ENCODE data around the gene FGF12. TPM values are rescaled to one million over a fixed set of nuclear protein-coding genes. Genes with fewer than 3 reads are reported as not detected.

The FGF12 gene
- total RNA-seq, 2 donors from 2014 or later: not detected

DNA sequence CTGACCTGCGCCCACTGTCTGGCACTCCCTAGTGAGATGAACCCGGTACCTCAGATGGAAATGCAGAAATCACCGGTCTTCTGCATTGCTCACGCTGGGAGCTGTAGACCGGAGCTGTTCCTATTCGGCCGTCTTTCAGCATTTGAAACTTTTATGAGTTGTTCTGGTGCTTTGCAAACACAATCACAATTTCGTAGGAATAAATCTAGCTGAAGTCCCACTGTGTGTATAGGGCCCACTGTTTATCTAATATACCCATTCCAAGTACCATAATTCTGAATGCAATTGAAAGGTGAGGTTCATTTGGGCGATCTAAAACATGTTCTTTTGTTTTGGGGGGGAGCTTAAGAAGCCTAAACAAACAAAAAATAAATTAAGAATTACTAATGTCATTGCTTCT, 572.1 kb downstream of the FGF12 start:
- peaks cover 2% of the 10 kb centered on the region for H3K36me3 Mint-ChIP-seq
- no peaks in the 10 kb centered on the region for H3K27me3 Mint-ChIP-seq
- no peak overlapping the region for H3K27ac Mint-ChIP-seq
- no peaks in the 10 kb centered on the region for H3K4me1 Mint-ChIP-seq (ENCODE audit: low read depth in 2 of 2)
- DNase-seq (ENCODE audit: low spot score) (no peak), ATAC-seq (no peak)
- H3K4me3 Mint-ChIP-seq: no peak overlapping the region
- peaks cover 18% of the 10 kb centered on the region for H3K9me3 Mint-ChIP-seq

- ATAC-seq (no peak), DNase-seq (ENCODE audit: low spot score) (no peak)
- Mint-ChIP-seq H3K9me3 (peaks cover 7% of the 10 kb centered on the region), H3K4me3 (no peak overlapping the region), H3K27ac (no peak overlapping the region), H3K36me3 (no peaks in the 10 kb centered on the region), H3K27me3 (no peaks in the 10 kb centered on the region), H3K4me1 (ENCODE audit: low read depth in 2 of 2) (no peaks in the 10 kb centered on the region)
These were observed 594.1 kb downstream of the FGF12 start for GRCh38 chr3:192133271-192133670.

- H3K36me3 Mint-ChIP-seq: no peaks in the 10 kb centered on the region
- DNase-seq (ENCODE audit: low spot score): no peak
- no peak overlapping the region for H3K4me3 Mint-ChIP-seq
These were observed 596.7 kb downstream of the FGF12 start for GRCh38 chr3:192130534-192131132.

GRCh38 chr3:192129586-192129985, 597.8 kb downstream of the FGF12 start:
- Mint-ChIP-seq H3K4me1 (ENCODE audit: low read depth in 2 of 2) (no peaks in the 10 kb centered on the region), H3K9me3 (peaks cover 6% of the 10 kb centered on the region), H3K27ac (no peak overlapping the region), H3K4me3 (no peak overlapping the region), H3K27me3 (no peaks in the 10 kb centered on the region), H3K36me3 (no peaks in the 10 kb centered on the region)
- no peak for DNase-seq (ENCODE audit: low spot score)
- no peak for ATAC-seq

More at GRCh38 chr3:192130534-192131132, 596.7 kb downstream of the FGF12 start:
- Mint-ChIP-seq H3K27ac (no peak overlapping the region), H3K4me1 (ENCODE audit: low read depth in 2 of 2) (no peaks in the 10 kb centered on the region), H3K27me3 (no peaks in the 10 kb centered on the region), H3K9me3 (peaks cover 3% of the 10 kb centered on the region)
- ATAC-seq: no peak

- no peaks in the 10 kb centered on the region for H3K36me3 Mint-ChIP-seq
- no peak overlapping the region for H3K4me3 Mint-ChIP-seq
- DNase-seq (ENCODE audit: low spot score) (no peak), ATAC-seq (no peak)
- H3K27me3 Mint-ChIP-seq: no peaks in the 10 kb centered on the region
- no peaks in the 10 kb centered on the region for H3K4me1 Mint-ChIP-seq (ENCODE audit: low read depth in 2 of 2)
- peaks cover 6% of the 10 kb centered on the region for H3K9me3 Mint-ChIP-seq
- H3K27ac Mint-ChIP-seq: no peak overlapping the region
These were observed 598.4 kb downstream of the FGF12 start for GRCh38 chr3:192128922-192129321.

DNA sequence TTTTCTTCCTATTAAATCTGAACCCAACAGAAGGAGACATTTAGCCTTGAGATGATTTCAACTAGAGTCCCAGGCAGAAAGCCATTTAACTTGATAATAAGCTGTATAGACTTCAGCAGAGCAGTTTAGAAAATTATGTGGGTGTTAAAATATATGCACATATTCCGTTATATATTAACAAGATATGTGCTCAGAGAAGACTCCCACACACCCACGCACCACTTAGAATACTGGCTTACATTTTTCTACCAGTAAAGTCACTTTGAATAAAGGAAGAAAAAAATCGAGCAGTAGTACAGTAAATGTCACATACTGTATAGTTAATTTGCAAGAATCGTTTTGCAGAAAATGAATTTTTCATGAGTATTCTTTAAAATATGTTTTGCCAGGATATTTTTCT, 599.3 kb downstream of the FGF12 start:
- no peak overlapping the region for H3K27ac Mint-ChIP-seq
- no peak overlapping the region for H3K4me3 Mint-ChIP-seq
- ATAC-seq (no peak), DNase-seq (ENCODE audit: low spot score) (no peak)
- H3K4me1 Mint-ChIP-seq (ENCODE audit: low read depth in 2 of 2): no peaks in the 10 kb centered on the region
- peaks cover 6% of the 10 kb centered on the region for H3K9me3 Mint-ChIP-seq
- no peaks in the 10 kb centered on the region for H3K27me3 Mint-ChIP-seq
- no peaks in the 10 kb centered on the region for H3K36me3 Mint-ChIP-seq

- Mint-ChIP-seq H3K4me3 (no peak overlapping the region), H3K27ac (no peak overlapping the region), H3K4me1 (ENCODE audit: low read depth in 2 of 2) (no peaks in the 10 kb centered on the region), H3K9me3 (peaks cover 3% of the 10 kb centered on the region), H3K36me3 (no peaks in the 10 kb centered on the region), H3K27me3 (no peaks in the 10 kb centered on the region)
- ATAC-seq (no peak), DNase-seq (ENCODE audit: low spot score) (no peak)
These were observed 604.3 kb downstream of the FGF12 start for GRCh38 chr3:192122832-192123594.

DNA sequence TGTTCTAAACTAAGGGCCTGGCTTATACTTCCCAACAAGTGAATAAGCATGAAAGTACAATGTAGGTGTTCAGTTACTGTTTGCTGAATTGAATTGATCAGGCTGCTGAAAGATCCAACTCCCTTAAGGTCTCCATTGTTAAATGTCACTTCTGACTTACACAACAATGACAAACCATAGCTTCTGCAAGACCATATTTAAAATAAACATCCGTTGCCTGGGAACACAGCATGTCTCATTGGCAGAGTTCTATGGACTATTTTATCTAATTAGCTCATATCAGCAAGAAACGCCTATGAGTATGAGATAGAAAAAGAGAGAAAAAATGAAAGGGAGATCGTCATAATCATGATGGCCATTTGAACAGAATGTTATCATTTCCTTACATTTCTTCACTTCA, 605.4 kb downstream of the FGF12 start:
- Mint-ChIP-seq H3K27me3 (no peaks in the 10 kb centered on the region), H3K4me3 (no peak overlapping the region), H3K27ac (no peak overlapping the region), H3K36me3 (no peaks in the 10 kb centered on the region), H3K4me1 (ENCODE audit: low read depth in 2 of 2) (no peaks in the 10 kb centered on the region), H3K9me3 (peaks cover 6% of the 10 kb centered on the region)
- ATAC-seq: no peak
- no peak for DNase-seq (ENCODE audit: low spot score)

GRCh38 chr3:192108820-192109219, 618.5 kb downstream of the FGF12 start:
- no peak overlapping the region for H3K4me3 Mint-ChIP-seq
- no peak for ATAC-seq

DNA sequence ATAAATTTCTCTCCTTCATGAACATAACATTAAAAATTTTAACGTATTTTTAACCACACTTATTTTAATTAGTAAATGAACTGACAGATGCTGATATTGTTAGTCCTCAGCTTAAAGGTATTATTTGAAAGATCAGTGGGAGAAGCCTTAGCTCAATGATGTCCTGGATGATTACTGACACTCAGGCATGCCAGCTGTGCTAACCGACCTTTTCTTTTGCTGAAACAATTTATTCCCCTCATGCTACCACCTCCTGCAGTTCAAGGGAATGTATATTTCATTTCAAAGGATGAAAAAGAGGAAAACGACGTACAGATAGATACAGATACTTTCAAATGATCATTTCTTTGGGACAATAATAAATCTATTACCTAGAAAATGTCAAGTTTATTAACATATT, 620.8 kb downstream of the FGF12 start:
- H3K4me1 Mint-ChIP-seq (ENCODE audit: low read depth in 2 of 2): no peaks in the 10 kb centered on the region
- ATAC-seq (no peak), DNase-seq (ENCODE audit: low spot score) (no peak)
- no peaks in the 10 kb centered on the region for H3K36me3 Mint-ChIP-seq
- no peak overlapping the region for H3K27ac Mint-ChIP-seq
- H3K9me3 Mint-ChIP-seq: peaks cover 14% of the 10 kb centered on the region
- H3K27me3 Mint-ChIP-seq: no peaks in the 10 kb centered on the region
- H3K4me3 Mint-ChIP-seq: no peak overlapping the region

More at GRCh38 chr3:192108820-192109219, 618.5 kb downstream of the FGF12 start:
- Mint-ChIP-seq H3K9me3 (peaks cover 11% of the 10 kb centered on the region), H3K27ac (no peak overlapping the region), H3K27me3 (no peaks in the 10 kb centered on the region), H3K36me3 (no peaks in the 10 kb centered on the region), H3K4me1 (ENCODE audit: low read depth in 2 of 2) (no peaks in the 10 kb centered on the region)
- no peak for DNase-seq (ENCODE audit: low spot score)

DNA sequence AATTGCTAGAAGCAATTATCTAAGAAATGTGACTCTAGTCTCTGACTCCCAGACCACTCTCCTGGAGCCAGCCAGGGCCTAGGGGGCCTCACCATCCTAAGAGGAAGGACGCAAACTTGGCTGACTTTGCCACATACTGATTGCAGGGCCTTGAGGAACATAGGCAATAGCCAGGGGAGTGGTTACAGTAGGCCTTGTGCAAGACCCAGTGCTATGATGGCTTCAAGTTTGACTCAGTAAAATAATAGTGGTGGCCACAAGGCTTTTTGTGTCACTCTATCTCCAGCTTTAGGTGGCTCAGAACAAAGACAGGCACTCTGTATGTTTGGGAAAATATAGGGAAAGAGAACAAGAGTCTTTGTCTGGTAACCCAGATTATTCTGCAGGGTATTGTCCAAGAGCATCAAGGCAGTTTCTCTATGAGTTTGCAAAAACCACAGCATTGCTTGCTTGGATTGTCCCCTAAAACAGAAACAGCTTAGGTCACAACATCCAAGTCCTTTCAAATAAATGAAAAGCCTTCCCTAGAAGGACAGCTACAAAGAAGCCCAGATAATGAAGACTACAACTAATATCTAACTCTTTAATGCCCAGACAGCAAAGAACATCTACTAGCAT, 634.8 kb downstream of the FGF12 start:
- Mint-ChIP-seq H3K27me3 (no peaks in the 10 kb centered on the region), H3K36me3 (peaks cover 11% of the 10 kb centered on the region), H3K27ac (no peak overlapping the region), H3K9me3 (peaks cover 28% of the 10 kb centered on the region), H3K4me3 (no peak overlapping the region), H3K4me1 (ENCODE audit: low read depth in 2 of 2) (no peaks in the 10 kb centered on the region)
- DNase-seq (ENCODE audit: low spot score): no peak
- no peak for ATAC-seq

DNA sequence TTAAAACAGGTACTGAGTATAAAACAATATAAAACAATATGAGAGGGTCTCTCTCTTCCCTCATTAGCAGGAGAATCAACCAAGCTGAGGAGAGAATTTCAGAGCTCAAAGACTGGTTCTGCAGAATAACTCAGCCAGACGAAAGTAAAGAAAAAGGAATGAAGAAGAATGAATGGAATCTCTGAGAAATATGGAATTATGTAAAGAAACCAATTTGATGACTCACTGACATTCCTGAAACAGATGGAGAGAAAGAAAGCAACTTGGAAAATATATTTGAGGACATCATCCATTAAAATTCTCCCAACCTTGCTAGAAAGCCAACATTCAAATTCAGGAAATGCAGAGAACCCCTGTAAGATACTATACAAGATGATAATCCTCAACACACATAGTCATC, 635.5 kb downstream of the FGF12 start:
- peaks cover 11% of the 10 kb centered on the region for H3K36me3 Mint-ChIP-seq
- no peaks in the 10 kb centered on the region for H3K4me1 Mint-ChIP-seq (ENCODE audit: low read depth in 2 of 2)

DNA sequence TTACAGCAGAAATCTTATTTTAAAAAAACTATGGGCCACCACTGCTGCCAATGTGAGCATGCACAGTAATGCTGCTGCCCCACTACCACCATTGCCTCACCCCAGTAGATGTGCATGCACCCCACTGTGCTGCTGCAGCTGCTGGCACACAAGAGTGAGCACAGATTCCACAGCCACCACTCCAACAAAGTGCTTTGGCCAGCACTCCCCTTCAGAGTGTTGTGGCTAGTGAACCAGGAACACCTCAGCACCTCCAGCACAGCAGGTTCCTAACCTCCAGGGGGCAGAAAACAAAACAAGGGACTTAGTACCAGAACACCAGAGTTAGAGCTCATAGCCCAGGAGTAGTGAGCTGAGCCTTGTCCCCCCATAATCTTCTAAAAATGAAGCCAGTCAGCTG, 636.8 kb downstream of the FGF12 start:
- Mint-ChIP-seq H3K9me3 (peaks cover 23% of the 10 kb centered on the region), H3K4me1 (ENCODE audit: low read depth in 2 of 2) (no peaks in the 10 kb centered on the region), H3K36me3 (peaks cover 11% of the 10 kb centered on the region), H3K27ac (no peak overlapping the region), H3K27me3 (no peaks in the 10 kb centered on the region), H3K4me3 (no peak overlapping the region)
- no peak for DNase-seq (ENCODE audit: low spot score)
- no peak for ATAC-seq

More for the DNA sequence above, 635.5 kb downstream of the FGF12 start:
- ATAC-seq (no peak), DNase-seq (ENCODE audit: low spot score) (no peak)
- H3K9me3 Mint-ChIP-seq: peaks cover 23% of the 10 kb centered on the region
- no peak overlapping the region for H3K27ac Mint-ChIP-seq
- H3K27me3 Mint-ChIP-seq: no peaks in the 10 kb centered on the region
- H3K4me3 Mint-ChIP-seq: no peak overlapping the region

Data from natural killer cell treated with Interleukin-12 subunit alpha and Interleukin-12 subunit beta and Interleukin-15 and Interleukin-18, amount 100 ng/mL, for 72 hours (primary cell).